ENCODE data around the gene PLEKHH2. TPM values are rescaled to one million over a fixed set of nuclear protein-coding genes. Genes with fewer than 3 reads are reported as not detected.

Gene PLEKHH2
- total and polyA plus RNA-seq, 12 donors, result 1.9 to 18.3 (median 5.9) TPM

DNA sequence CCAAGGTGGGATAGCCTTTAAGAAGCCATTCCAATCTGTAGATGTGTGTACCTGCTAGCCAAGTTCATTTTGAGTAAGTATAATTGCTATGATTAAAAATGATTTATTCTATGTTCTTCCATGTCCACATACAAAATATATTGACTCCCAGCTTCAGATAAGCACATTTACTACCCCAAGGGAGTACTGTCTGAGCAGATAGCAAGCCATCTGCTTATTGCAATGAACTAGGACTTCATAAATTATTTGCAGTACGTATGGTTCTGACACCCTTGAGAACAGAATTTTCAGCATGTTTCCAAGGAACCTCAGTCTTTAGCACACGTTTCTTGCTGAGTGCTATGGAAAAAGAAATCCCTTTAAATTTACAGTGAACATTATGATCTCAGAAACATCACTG lies 173.4 kb downstream of the PLEKHH2 start:
- H3K4me1 ChIP-seq (replicated peaks in 1 of 2), result no peaks in the 10 kb centered on the region
- no peak for TF ChIP-seq POLR2A (IDR thresholded peaks at IDR 0.05)
- TF ChIP-seq, protein P1, sequence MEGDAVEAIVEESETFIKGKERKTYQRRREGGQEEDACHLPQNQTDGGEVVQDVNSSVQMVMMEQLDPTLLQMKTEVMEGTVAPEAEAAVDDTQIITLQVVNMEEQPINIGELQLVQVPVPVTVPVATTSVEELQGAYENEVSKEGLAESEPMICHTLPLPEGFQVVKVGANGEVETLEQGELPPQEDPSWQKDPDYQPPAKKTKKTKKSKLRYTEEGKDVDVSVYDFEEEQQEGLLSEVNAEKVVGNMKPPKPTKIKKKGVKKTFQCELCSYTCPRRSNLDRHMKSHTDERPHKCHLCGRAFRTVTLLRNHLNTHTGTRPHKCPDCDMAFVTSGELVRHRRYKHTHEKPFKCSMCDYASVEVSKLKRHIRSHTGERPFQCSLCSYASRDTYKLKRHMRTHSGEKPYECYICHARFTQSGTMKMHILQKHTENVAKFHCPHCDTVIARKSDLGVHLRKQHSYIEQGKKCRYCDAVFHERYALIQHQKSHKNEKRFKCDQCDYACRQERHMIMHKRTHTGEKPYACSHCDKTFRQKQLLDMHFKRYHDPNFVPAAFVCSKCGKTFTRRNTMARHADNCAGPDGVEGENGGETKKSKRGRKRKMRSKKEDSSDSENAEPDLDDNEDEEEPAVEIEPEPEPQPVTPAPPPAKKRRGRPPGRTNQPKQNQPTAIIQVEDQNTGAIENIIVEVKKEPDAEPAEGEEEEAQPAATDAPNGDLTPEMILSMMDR (IDR thresholded peaks at IDR 0.05), result no peak
- no peak overlapping the region for H3K4me3 ChIP-seq
- WGBS, 4 donors, result 66 to 77% (median 72%) methylated on average over 2 of the region's 2 CpGs
- no peak for DNase-seq
- H3K36me3 ChIP-seq (replicated peaks in 1 of 2), result peaks cover 0 to 13% of the 10 kb centered on the region in 2 donors
- no peaks in the 10 kb centered on the region for H3K27me3 ChIP-seq
- no peak overlapping the region for H3K27ac ChIP-seq
- H3K9me3 ChIP-seq (replicated peaks in 1 of 3), result no peaks in the 10 kb centered on the region
- intact Hi-C loops (cut with DNase I), result no loop called here

DNA sequence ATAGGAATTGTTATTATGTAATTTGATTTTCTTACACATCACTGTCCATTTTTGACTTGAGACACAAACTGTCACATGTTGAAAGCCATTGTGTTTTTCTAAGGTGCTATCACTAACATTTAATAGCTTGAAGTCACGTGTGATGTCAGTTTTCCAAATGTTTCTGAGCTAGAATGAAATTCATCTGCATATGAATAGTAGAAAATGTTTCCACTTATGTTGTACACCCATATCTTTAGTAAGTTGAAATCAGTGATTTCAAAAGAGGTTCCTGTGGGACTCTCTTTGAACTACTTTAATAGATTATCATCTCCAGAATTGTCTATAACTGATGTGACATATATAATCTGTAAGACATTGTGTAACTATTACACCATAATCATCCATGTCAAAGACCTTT lies 173.8 kb downstream of the PLEKHH2 start:
- intact Hi-C loops (cut with DNase I), result no loop called here
- WGBS, 4 donors, result 63 to 84% (median 74%) methylated on average over 1 of the region's 1 CpG
- Histone ChIP-seq H3K9me3 (replicated peaks in 1 of 3) (no peaks in the 10 kb centered on the region), H3K27me3 (no peaks in the 10 kb centered on the region), H3K4me1 (replicated peaks in 1 of 2) (no peaks in the 10 kb centered on the region), H3K4me3 (no peak overlapping the region), H3K27ac (no peak overlapping the region), H3K36me3 (replicated peaks in 1 of 2) (peaks cover 0 to 8% of the 10 kb centered on the region in 2 donors)
- TF ChIP-seq POLR2A (IDR thresholded peaks at IDR 0.05), result no peak
- TF ChIP-seq, protein P1 (IDR thresholded peaks at IDR 0.05), result no peak
- no peak for DNase-seq

DNA sequence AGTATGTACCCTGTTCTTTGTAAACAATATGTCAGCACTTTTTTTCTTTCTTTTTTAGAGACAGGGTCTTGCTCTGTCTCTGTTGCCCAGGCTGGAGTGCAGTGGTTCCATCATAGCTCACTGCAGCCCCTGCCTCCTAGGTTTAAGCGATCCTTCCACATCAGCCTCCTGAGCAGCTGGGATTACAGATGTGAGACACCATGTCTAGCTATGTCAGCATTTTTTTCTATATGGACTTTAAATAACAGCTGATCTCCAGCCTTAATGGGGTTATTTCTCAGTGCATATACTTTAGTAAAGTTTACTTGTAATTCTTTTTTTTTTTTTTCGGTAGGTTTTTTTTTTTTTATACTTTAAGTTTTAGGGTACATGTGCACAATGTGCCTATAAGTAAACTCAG lies 174.9 kb downstream of the PLEKHH2 start:
- WGBS, 4 donors, result 65 to 94% (median 82%) methylated on average over 2 of the region's 2 CpGs
- no peak overlapping the region for H3K4me3 ChIP-seq
- no peaks in the 10 kb centered on the region for H3K9me3 ChIP-seq (replicated peaks in 1 of 3)
- DNase-seq, result no peak
- no peaks in the 10 kb centered on the region for H3K4me1 ChIP-seq (replicated peaks in 1 of 2)
- peaks cover 0 to 6% of the 10 kb centered on the region in 2 donors for H3K36me3 ChIP-seq (replicated peaks in 1 of 2)
- TF ChIP-seq POLR2A (IDR thresholded peaks at IDR 0.05), result no peak
- TF ChIP-seq, protein P1 (IDR thresholded peaks at IDR 0.05), result no peak
- intact Hi-C loops (cut with DNase I), result no loop called here
- no peak overlapping the region for H3K27ac ChIP-seq
- H3K27me3 ChIP-seq, result no peaks in the 10 kb centered on the region

- Histone ChIP-seq H3K36me3 (replicated peaks in 1 of 2) (peaks cover 0 to 6% of the 10 kb centered on the region in 2 donors), H3K27me3 (no peaks in the 10 kb centered on the region), H3K27ac (no peak overlapping the region), H3K4me3 (no peak overlapping the region), H3K9me3 (replicated peaks in 1 of 3) (no peaks in the 10 kb centered on the region), H3K4me1 (replicated peaks in 1 of 2) (no peaks in the 10 kb centered on the region)
- 60 to 72% (median 65%) methylated on average over 2 of the region's 2 CpGs for WGBS, 4 donors
- DNase-seq, result no peak
- TF ChIP-seq POLR2A (IDR thresholded peaks at IDR 0.05), result no peak
- TF ChIP-seq, protein P1 (IDR thresholded peaks at IDR 0.05), result no peak
- intact Hi-C loops (cut with DNase I), result no loop called here
These were observed 175.9 kb downstream of the PLEKHH2 start for GRCh38 chr2:43812947-43813346.

All from adrenal gland (tissue), 12 donors.